NCI-H2081 treated with DMSO at 0.1 percent for 48 hours (cell line): ENCODE results near the gene PCP4L1.
"Not testable (repeated sequence)": the region's sequence is repeated elsewhere in the genome, so short reads cannot be mapped to it uniquely, and the experiment has no call there.

ENCODE experiments used
- DNase-seq: peaks from one replicate; lab custom pipeline; 2025; lab: John Stamatoyannopoulos, UW

Gene PCP4L1

DNA sequence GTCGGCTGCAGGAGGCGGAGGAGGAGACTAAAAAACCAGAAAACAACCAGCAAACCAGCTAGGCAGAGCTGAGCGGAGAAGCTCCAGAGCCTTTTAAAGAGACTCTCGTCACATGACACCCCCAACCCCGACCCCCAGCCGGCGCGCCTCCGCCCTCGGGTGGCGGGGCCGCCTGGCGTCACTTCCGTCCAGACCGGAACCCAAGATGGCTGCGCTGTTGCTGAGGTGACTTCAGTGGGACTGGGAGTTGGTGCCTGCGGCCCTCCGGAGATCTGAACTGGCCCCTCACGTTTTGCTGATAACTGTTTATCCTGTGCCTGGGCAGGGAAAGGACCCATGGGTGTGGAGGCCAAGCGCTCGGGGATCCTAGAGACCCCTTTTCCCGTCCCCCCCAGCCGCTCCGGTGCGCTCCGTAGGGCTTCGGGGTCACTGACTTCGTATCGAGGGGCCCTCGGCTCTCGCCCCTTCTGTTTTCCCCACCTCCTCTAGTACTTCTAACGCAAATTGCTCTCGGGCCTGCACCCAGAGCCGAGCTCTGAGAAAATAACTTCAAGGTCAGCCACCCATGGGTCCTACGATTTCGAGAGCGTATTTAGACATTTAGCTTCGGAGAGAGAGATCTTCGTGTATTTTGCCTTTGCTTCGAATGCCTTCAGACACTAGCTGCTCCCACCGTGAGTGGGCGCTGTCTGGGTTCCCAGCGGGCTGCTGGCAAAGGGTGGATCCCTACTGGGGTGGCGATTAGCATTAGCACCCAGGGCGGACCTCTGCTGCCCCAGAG lies 55.8 kb downstream of the PCP4L1 start, which contains the start of gene SDHC:
TSS of gene SDHC (plus strand) at position 181 of the 781 bp plus-strand sequence. CDS start at position 206, 25 bp downstream.
- DNase-seq, result peak; percentile 51

DNA sequence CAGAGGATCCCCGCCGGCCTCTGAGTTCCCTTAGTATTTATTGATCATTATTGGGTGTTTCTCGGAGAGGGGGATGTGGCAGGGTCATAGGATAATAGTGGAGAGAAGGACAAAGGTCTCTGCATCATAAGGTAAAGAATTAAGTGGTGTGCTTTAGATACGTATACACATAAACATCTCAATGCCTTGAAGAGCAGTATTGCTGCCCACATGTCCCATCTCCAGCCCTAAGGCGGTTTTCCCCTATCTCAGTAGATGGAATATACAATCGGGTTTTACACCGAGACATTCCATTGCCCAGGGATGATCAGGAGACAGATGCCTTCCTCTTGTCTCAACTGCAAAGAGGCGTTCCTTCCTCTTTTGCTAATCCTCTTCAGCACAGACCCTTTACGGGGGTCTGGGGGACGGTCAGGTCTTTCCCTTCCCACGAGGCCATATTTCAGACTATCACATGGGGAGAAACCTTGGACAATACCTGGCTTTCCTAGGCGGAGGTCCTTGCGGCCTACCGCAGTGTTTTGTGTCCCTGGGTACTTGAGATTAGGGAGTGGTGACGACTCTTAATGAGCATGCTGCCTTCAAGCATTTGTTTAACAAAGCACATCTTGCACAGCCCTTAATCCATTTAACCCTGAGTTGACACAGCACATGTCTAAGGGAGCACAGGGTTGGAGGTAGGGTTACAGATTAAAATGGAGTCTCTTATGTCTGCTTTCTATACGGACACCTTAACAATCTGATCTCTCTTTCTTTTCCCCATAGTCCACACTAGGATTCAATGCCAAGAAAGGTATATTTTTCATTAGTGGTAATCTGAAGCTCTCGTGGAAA lies 57.5 kb downstream of the PCP4L1 start:
- not testable (repeated sequence) for DNase-seq

DNA sequence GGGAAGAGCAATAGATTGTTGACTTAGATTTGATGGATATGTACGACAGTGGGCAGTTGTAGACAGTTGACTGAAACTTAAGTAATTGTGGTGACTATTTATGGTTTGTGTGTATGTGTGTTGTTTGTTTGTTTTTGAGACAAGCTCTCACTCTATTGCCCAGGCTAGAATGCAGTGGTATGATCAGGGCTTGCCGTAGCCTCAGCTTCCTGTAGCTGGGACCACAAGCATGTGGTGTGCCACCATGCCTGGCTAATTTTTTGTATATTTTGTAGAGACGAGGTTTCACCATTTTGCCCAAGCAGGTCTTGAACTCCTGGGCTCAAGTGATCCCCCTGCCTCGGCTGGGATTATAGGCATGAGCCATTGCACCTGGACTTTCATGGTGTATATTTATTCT lies 65.5 kb downstream of the PCP4L1 start:
- DNase-seq, result no peak

DNA sequence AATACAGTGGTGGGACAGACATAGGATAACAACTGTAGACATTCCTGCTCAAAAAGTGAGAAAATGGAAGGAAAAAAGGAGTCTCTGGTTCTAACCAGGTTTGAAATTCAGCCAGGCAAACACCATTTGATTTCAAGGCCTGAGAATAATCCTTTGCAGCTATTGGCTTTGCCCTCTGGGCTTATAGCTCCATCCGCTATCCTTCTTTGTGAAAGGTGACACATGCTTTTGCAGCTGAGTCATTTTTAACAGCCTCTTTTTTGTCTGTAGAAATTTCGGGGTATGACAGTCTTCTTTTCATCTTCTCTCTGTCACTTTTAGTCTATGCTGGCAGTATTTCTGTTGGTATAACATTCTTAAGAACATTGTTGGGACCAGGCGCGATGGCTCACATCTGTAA lies 71.8 kb downstream of the PCP4L1 start:
- no peak for DNase-seq

DNA sequence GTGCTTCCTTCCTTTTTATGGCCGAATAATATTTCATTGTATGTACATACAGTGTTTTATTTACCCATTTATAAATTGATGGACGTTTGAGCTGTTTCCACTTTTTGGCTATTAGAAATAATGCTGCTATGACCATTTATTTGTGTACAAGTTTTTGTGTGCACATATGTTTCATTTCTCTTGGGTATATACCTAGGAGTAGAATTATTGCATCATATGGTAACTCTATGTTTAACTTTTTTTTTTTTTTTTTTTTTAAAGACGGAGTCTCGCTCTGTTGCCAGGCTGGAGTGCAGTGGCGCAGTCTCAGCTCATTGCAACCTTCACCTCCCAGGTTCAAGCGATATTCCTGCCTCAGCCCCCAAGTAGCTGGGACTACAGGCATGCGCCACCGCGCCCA lies 74.6 kb downstream of the PCP4L1 start:
- DNase-seq, result no peak
